Measurements from ENCODE around the gene MRPS31.

DNA sequence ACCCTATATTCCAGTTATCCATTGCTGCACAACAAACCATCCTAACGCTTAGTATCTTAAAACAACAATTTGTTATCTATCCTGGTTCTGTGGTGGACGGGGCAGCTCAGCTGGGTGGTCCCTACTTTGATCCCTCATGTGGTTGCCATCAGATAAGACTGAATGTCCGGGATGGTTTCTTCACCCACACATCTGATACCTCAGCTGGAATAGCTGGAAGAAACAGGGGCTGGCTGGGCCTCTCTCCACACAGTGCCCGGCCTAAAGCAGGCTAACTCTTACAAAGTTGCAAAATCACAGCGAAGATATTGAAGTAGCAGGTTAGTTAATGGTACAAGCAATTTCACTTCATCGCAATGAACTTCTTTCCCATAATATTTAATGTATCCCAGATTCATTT lies 3.7 kb upstream of the MRPS31 start:
- TF ChIP-seq, protein P1, sequence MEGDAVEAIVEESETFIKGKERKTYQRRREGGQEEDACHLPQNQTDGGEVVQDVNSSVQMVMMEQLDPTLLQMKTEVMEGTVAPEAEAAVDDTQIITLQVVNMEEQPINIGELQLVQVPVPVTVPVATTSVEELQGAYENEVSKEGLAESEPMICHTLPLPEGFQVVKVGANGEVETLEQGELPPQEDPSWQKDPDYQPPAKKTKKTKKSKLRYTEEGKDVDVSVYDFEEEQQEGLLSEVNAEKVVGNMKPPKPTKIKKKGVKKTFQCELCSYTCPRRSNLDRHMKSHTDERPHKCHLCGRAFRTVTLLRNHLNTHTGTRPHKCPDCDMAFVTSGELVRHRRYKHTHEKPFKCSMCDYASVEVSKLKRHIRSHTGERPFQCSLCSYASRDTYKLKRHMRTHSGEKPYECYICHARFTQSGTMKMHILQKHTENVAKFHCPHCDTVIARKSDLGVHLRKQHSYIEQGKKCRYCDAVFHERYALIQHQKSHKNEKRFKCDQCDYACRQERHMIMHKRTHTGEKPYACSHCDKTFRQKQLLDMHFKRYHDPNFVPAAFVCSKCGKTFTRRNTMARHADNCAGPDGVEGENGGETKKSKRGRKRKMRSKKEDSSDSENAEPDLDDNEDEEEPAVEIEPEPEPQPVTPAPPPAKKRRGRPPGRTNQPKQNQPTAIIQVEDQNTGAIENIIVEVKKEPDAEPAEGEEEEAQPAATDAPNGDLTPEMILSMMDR (IDR thresholded peaks at IDR 0.05): no peak
- no peak for TF ChIP-seq POLR2AphosphoS5 (IDR thresholded peaks at IDR 0.05)
- no peak for TF ChIP-seq POLR2A (IDR thresholded peaks at IDR 0.05)
